BE2C (cell line): Measurements from ENCODE around the gene KCNH2.
A peak's percentile ranks its signal among the peaks of the same experiment; 100 is the strongest.

ENCODE experiments used
- DNase-seq: peaks from one replicate; pipeline ENCODE4 v3.0.0-alpha.2; 2020
- H3K27me3 ChIP-seq: fragments of 250-450 bp; sonication (Bioruptor Pico); 2 replicates; pipeline ENCODE4 v1.5.1; 2020; ENCODE audit warnings: mild to moderate bottlenecking
- H3K36me3 ChIP-seq: fragments of 250-450 bp; sonication (Bioruptor Pico); 2 replicates; pipeline ENCODE4 v1.5.1; 2020; ENCODE audit warnings: mild to moderate bottlenecking
- H3K4me1 ChIP-seq: fragments of 250-450 bp; sonication (Bioruptor Pico); 2 replicates; pipeline ENCODE4 v1.5.1; 2020
- H3K4me3 ChIP-seq: 2 replicates; pipeline ENCODE4 v1.5.1; 2011; ENCODE audit warnings: low read depth, low read length
- H3K9me3 ChIP-seq: fragments of 250-450 bp; sonication (Bioruptor Pico); 2 replicates; pipeline ENCODE4 v1.5.1; 2020
- CTCF ChIP-seq: IDR thresholded peaks from 2 replicates; pipeline ENCODE4 v1.5.1; 2012; ENCODE audit warnings: mild to moderate bottlenecking, low read depth, low read length

The KCNH2 gene

GRCh38 chr7:150986556-150986955 is 8.4 kb upstream of the KCNH2 start:
- no peaks in the 10 kb centered on the region for H3K9me3 ChIP-seq
- no peaks in the 10 kb centered on the region for H3K27me3 ChIP-seq
- no peak for DNase-seq
- H3K4me1 ChIP-seq = peaks cover 16% of the 10 kb centered on the region
- H3K4me3 ChIP-seq = no peak overlapping the region
- no peak for TF ChIP-seq CTCF
- no peaks in the 10 kb centered on the region for H3K36me3 ChIP-seq

GRCh38 chr7:150986099-150986512 is 8.0 kb upstream of the KCNH2 start:
- Histone ChIP-seq H3K4me1 (peaks cover 19% of the 10 kb centered on the region), H3K27me3 (no peaks in the 10 kb centered on the region), H3K36me3 (no peaks in the 10 kb centered on the region), H3K4me3 (no peak overlapping the region), H3K9me3 (no peaks in the 10 kb centered on the region)
- DNase-seq = peak; percentile 84
- peak; percentile 88 for TF ChIP-seq CTCF

GRCh38 chr7:150983893-150984368 is 5.8 kb upstream of the KCNH2 start:
- H3K4me3 ChIP-seq = no peak overlapping the region
- no peaks in the 10 kb centered on the region for H3K27me3 ChIP-seq
- DNase-seq = no peak
- no peaks in the 10 kb centered on the region for H3K9me3 ChIP-seq
- peaks cover 36% of the 10 kb centered on the region for H3K4me1 ChIP-seq
- H3K36me3 ChIP-seq = no peaks in the 10 kb centered on the region
- no peak for TF ChIP-seq CTCF

GRCh38 chr7:150982351-150982750 is 4.2 kb upstream of the KCNH2 start:
- Histone ChIP-seq H3K4me1 (peaks cover 32% of the 10 kb centered on the region), H3K27me3 (no peaks in the 10 kb centered on the region), H3K36me3 (no peaks in the 10 kb centered on the region), H3K4me3 (no peak overlapping the region), H3K9me3 (no peaks in the 10 kb centered on the region)
- DNase-seq = no peak
- TF ChIP-seq CTCF = no peak

GRCh38 chr7:150981644-150982043 is 3.5 kb upstream of the KCNH2 start:
- no peak for TF ChIP-seq CTCF
- no peaks in the 10 kb centered on the region for H3K9me3 ChIP-seq
- no peaks in the 10 kb centered on the region for H3K36me3 ChIP-seq
- no peaks in the 10 kb centered on the region for H3K27me3 ChIP-seq
- H3K4me3 ChIP-seq = no peak overlapping the region
- peaks cover 32% of the 10 kb centered on the region for H3K4me1 ChIP-seq
- DNase-seq = no peak

GRCh38 chr7:150980663-150981062 is 2.5 kb upstream of the KCNH2 start:
- Histone ChIP-seq H3K4me3 (no peak overlapping the region), H3K9me3 (no peaks in the 10 kb centered on the region), H3K27me3 (no peaks in the 10 kb centered on the region), H3K36me3 (no peaks in the 10 kb centered on the region), H3K4me1 (peaks cover 32% of the 10 kb centered on the region)
- DNase-seq = peak; percentile 36
- TF ChIP-seq CTCF = peak; percentile 41
